GM18868 (cell line): ENCODE measurements around the gene KLHDC4.
A peak's percentile ranks its signal among the peaks of the same experiment; 100 is the strongest.
"Not testable (repeated sequence)": the region's sequence is repeated elsewhere in the genome, so short reads cannot be mapped to it uniquely, and the experiment has no call there.

Source experiments
- ATAC-seq: cut with Tn5 transposase; IDR thresholded peaks from one replicate; pipeline ENCODE4 v1.9.1; 2021; ENCODE audit warnings: mild to moderate bottlenecking, moderate library complexity; ENCODE audit not compliant: unreplicated experiment

KLHDC4 gene

GRCh38 chr16:87765776-87766484 lies at the start of gene KLHDC4:
Gene KLHDC4 (minus strand): TSS chr16:87765986. CDS start chr16:87765890, 96 bp downstream.
- ATAC-seq = peak; percentile 63

- ATAC-seq = no peak
Observed at GRCh38 chr16:87815567-87815966, 49.8 kb upstream of the KLHDC4 start.

DNA sequence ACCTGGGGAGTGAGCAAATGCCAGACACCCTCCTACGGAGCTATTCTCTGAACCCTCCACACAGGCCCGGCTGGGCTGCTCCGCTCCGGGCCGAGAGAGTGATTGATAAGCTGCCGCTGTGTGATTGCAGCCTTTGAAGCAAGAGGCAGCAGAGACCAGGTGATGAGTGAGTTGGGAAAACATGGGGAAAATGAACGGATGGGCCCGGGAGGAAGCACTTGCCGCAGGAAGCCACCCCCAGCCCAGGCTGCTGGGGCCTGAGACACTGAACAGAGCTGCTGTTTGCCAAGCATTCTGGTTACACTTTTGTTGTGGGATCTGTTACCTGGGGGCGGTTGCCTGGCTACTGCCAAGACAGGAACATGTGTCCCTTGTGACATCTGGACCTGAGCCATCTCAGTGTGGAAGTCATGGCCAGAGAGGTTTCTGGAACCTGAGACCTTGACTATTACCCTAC lies 46.4 kb upstream of the KLHDC4 start:
- no peak for ATAC-seq

DNA sequence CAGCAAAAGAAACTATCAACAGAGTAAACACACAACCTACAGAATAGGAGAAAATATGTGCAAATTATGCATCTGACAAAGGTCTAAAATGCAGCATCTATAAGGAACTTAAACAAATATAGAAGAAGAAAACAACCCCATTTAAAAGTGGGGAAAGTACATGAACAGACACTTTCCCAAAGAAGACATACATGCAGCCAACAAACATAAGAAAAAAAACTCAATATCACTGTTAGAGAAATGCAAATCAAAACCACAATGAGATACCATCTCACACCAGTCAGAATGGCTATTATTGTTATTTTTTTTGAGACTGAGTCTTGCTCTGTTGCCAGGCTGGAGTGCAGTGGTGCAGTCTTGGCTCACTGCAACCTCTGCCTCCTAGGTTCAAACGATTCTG lies 45.7 kb upstream of the KLHDC4 start:
- not testable (repeated sequence) for ATAC-seq

- ATAC-seq = peak; percentile 60
Observed at GRCh38 chr16:87809150-87809902, 43.5 kb upstream of the KLHDC4 start.

DNA sequence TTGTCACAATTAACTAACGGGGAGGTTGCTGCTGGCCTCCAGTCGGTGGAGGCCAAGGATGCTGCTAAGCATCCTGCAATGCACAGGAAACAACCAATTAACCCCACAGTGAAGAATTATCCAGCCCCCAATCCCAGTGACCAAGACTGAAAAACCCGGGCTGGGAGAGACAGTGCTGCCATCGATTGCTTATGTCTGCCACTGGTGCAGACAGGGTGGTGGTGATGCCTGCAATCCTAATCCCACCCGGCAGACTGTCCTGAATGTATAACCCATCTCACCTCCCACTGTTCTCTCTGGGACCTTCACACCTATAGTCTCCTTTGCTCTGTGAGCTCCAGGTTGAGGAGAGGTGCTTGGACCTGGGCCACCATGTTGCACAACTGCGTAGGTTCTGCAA lies 42.3 kb upstream of the KLHDC4 start:
- no peak for ATAC-seq

- no peak for ATAC-seq
Observed at GRCh38 chr16:87806641-87807546, 41.1 kb upstream of the KLHDC4 start.

- ATAC-seq = no peak
Observed at GRCh38 chr16:87806261-87806640, 40.5 kb upstream of the KLHDC4 start.

DNA sequence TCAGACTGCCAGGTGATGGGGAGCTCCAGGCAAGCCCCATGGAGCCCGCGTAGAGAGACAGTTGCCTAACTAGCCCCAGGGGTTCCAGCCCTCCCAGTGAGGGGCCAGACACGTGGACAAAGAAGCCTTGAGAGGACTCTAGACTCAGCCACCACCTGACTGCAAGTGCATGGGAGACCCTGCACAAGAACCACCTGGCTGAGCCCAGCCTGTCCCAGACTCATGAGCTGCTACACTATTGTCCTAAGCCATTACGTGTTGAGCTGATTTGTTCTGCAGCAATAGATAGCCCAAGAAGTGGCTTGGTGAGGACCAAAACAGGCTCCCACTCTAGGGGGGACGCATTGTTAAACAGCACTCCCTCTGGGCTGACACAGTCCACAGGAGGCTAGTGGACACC lies 37.6 kb upstream of the KLHDC4 start:
- ATAC-seq = no peak

DNA sequence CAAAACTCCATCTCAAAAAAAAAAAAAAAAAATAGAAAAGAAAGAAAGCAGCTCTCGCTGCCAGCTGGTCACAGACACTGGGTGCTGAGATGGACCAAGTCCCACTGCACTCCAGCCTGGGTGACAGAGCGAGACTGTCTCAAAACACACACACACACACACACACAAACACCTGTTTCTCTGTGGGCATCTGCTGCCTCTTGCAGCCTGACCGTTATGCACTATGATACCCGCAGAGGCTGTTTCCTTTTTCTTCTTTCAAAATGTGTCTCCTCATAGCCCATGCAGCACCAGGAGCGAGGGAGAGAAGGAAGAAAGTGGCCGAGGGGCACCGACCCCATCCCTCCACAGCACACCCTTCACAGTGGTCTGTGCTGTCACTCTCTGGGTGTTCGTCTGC lies 36.9 kb upstream of the KLHDC4 start:
- ATAC-seq = no peak

DNA sequence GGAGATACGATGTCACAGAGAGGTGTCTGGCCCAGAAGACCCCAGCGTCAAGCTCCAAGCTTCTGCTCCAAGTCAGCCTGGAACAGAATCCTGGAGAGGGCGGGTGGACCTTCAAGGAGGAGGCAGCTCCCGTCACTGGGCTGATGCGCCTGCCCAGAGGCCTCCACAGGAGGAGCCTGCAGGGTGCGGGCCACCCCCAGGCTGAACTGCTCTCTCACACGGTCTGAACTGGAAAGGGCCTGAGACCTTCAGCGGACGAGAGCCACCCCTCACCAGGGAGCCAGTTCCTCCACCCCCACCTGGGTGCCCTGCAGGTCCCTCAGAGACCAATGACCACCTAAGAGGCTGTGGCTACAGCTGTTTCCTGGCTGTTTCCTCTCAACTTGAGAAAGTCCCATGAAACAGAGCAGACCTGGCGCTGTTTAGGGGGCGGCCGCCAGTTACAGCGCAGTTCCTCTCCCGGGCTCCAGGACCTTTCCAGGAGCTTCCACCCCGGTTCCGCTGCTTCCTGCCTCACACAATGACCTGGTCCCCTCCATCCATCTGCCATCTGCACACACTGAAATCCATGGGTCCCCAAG lies 36.0 kb upstream of the KLHDC4 start:
- no peak for ATAC-seq

- ATAC-seq = no peak
Observed at GRCh38 chr16:87800497-87800896, 34.7 kb upstream of the KLHDC4 start.

DNA sequence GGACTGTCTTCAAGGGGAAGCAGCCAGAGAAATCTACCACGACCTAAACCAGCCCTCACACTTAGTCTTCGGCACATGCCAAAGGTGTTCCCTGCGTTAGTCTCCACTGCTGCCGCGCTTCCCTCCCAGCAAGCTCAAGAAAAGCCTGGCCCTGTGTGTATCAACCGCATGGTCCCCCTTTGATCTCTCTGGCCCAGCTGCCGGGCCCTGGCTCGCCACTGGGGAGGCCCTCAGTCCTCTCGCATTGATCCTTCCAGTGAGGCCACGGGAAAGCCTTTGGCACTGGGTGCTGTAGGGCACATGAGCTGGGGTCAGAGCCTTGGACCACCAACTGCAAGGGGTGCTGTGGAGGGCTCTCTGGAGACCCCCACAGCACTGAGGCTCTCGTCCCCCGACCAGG lies 29.6 kb upstream of the KLHDC4 start:
- ATAC-seq = no peak

DNA sequence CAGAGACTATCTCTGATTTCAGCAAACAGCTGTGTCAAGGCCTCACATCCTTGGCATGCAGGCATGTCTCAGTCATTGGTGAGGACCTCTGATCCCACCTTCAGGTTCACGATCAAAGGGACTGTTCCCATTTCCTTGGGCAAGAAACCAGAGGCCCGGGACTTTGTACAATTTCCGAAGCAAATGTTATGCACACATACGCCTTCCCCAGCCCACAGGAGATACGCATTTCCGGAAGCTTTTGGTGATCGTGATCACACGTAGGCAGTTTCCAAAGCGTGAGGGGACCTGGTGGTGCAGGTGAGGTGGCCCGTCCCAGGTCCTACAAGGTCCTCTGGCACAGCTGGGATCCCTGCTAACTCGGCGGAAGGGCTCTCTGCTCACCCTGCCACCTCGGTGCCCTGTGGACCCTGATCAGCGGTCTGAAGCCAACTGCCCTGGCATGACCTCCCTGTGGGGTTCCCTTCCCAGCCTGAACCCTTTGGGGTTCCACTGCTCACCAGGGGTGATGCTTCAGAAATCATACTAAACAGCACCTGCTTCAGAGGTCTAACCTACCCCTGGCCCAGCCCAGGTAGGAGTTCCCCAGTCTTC lies 28.8 kb upstream of the KLHDC4 start:
- no peak for ATAC-seq

- no peak for ATAC-seq
Observed at GRCh38 chr16:87792205-87792565, 26.4 kb upstream of the KLHDC4 start.

- no peak for ATAC-seq
Observed at GRCh38 chr16:87791295-87792204, 25.8 kb upstream of the KLHDC4 start.

DNA sequence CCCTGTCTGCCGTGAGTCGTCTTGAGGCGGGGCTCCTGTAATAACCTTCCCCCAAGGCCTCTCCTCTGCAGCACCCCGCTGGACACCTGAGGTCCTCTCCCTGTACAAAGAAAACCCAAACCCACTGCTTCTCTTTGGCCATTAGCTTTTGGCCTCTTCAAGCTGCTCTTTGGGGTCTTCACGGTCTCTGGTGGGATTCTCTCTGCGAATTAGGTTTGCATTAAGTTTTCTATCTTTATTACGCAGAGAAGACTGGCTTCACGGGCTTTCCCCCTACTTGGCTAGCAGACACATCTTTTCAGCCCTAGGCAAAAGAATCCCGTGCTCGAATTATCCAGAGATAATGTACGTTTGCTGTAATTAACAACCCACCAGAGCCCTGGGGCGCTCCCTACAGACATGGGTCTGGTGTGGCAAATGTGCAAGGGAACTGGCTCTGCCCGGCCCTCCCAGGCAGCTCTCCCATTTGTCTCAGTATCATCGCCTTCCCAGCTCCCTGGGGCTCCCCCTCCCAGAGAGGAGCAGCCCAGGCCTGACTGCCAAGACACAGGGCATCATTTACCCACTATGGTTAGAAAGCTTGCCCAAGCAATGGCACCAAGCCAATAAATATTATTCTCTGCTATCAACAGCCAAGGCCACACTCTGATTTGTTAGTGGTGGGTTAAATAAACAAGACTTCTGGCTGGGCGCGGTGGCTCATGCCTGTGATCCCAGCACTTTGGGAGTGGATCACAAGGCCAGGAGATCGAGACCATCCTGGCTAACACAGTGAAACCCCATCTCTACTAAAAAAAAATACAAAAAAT lies 24.7 kb upstream of the KLHDC4 start:
- no peak for ATAC-seq

DNA sequence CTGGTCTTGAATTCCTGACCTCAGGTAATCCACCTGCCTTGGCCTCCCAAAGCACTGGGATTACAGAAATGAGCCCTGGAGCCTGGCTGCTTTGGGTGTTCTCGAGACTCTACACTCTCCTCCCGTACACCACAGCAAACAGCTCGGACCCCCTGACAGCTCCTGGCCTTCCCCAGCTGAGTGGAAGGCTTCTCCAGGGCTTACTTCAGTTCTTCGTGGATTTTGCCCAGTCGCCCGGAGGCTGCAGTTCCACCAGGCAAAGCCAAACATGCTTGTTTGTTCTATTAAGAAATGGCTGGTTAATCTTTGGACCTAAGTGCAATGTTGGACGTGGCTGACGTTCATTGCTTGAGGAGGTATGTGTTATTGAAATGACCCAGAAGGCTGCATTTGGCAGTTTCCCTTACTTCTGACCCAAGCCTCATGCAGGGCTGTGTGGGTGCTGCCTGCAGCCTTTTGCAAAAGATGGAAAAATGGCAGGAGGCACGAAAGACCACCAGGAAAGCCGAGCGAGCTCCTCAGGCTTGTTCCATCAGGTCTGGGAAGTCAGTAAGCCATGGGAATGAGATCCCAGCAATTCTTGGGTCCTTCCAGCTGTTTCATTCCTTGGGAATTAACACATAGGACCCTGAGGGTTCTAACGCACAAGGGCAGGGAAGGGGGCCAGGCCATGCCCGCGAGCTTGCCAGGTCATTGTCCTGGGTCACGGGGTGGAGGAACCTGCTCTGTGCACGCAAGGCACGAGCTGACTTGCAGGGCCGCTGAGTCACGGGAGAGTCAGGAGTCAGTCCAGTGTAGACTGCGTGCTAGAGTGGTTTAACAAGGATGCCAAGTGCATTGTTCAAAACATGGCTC lies 23.9 kb upstream of the KLHDC4 start:
- no peak for ATAC-seq
